Measurements from ENCODE around the gene UGT1A9. TPM values are rescaled to one million over a fixed set of nuclear protein-coding genes. Genes with fewer than 3 reads are reported as not detected.
"Not testable (repeated sequence)": the region's sequence is repeated elsewhere in the genome, so short reads cannot be mapped to it uniquely, and the experiment has no call there.

Gene UGT1A9
- total RNA-seq, 4 donors from 2014 or later: not detected

DNA sequence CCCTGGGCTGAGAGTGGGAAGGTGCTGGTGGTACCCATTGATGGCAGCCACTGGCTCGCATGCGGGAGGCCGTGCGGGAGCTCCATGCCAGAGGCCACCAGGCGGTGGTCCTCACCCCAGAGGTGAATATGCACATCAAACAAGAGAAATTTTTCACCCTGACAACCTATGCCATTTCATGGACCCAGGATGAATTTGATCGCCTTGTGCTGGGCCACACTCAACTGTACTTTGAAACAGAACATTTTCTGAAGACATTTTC is 75.5 kb downstream of the UGT1A9 start:
- TF ChIP-seq, protein P1, sequence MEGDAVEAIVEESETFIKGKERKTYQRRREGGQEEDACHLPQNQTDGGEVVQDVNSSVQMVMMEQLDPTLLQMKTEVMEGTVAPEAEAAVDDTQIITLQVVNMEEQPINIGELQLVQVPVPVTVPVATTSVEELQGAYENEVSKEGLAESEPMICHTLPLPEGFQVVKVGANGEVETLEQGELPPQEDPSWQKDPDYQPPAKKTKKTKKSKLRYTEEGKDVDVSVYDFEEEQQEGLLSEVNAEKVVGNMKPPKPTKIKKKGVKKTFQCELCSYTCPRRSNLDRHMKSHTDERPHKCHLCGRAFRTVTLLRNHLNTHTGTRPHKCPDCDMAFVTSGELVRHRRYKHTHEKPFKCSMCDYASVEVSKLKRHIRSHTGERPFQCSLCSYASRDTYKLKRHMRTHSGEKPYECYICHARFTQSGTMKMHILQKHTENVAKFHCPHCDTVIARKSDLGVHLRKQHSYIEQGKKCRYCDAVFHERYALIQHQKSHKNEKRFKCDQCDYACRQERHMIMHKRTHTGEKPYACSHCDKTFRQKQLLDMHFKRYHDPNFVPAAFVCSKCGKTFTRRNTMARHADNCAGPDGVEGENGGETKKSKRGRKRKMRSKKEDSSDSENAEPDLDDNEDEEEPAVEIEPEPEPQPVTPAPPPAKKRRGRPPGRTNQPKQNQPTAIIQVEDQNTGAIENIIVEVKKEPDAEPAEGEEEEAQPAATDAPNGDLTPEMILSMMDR (IDR thresholded peaks at IDR 0.05): no peak
- no peak for TF ChIP-seq POLR2A (IDR thresholded peaks at IDR 0.05)
- no peaks in the 10 kb centered on the region for H3K27me3 ChIP-seq
- intact Hi-C loops (cut with DNase I; ENCODE audit: low total_unique reads): no loop called here
- H3K9me3 ChIP-seq: no peaks in the 10 kb centered on the region
- DNase-seq: no peak
- no peaks in the 10 kb centered on the region for H3K36me3 ChIP-seq
- H3K27ac ChIP-seq: no peak overlapping the region
- H3K4me1 ChIP-seq: no peaks in the 10 kb centered on the region
- no peak overlapping the region for H3K4me3 ChIP-seq

DNA sequence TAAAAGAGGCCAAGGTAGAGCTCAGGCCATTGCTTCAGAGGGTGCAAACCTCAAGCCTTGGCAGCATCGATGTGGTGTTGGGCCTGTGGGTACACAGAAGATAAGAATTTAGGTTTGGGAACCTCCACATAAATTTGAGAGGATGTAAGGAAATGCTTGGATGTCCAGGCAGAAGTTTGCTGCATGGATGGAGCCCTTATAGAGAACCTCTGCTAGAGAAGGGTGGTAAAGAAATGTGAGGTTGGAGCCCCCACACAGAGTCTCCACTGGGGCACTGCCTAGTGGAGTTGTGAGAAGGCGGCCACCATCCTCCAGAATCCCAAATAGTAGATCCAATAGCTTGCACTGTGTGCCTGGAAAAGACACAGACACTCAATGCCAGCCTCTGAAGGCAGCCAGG is 79.0 kb downstream of the UGT1A9 start:
- H3K9me3 ChIP-seq; H3K27me3 ChIP-seq; intact Hi-C loops (cut with DNase I; ENCODE audit: low total_unique reads); H3K36me3 ChIP-seq; H3K4me1 ChIP-seq; H3K27ac ChIP-seq; H3K4me3 ChIP-seq; DNase-seq: not testable (repeated sequence)

DNA sequence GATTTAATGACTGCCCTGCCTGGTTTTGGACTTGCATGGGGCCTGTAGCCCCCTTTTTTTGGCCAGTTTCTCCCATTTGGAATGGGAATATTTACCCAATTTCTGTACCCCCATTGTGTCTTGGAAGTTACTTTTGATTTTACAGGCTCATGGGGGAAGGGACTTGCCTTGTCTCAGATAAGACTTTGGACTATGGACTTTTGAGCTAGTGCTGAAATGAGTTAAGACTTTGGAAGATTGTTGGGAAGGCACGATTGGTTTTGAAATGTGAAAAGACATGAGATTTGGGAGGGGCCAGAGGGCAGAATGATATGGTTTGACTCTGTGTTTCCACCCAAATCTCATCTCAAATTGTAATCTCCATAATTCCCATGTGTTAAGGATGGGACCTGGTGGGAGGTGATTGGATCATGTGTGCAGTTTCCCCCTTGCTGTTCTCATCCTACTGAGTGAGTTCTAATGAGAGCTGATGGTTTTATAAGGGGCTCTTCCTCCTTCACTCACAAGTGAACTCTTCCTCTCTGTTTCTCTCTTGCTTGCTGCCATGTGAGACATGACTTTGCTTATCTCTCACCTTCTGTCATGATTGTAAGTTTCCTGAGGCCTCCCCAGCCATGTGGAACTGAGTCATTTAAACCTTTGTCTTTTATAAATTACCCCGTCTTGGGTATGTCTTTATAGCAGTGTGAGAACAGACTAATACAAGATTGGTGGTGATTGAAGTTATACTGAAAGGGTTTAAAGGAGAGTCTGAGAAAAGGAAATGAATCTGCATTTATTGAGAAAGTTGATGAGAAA is 79.7 kb downstream of the UGT1A9 start:
- DNase-seq; intact Hi-C loops (cut with DNase I; ENCODE audit: low total_unique reads); H3K36me3 ChIP-seq; H3K9me3 ChIP-seq; H3K27me3 ChIP-seq; H3K27ac ChIP-seq; H3K4me1 ChIP-seq; H3K4me3 ChIP-seq: not testable (repeated sequence)

DNA sequence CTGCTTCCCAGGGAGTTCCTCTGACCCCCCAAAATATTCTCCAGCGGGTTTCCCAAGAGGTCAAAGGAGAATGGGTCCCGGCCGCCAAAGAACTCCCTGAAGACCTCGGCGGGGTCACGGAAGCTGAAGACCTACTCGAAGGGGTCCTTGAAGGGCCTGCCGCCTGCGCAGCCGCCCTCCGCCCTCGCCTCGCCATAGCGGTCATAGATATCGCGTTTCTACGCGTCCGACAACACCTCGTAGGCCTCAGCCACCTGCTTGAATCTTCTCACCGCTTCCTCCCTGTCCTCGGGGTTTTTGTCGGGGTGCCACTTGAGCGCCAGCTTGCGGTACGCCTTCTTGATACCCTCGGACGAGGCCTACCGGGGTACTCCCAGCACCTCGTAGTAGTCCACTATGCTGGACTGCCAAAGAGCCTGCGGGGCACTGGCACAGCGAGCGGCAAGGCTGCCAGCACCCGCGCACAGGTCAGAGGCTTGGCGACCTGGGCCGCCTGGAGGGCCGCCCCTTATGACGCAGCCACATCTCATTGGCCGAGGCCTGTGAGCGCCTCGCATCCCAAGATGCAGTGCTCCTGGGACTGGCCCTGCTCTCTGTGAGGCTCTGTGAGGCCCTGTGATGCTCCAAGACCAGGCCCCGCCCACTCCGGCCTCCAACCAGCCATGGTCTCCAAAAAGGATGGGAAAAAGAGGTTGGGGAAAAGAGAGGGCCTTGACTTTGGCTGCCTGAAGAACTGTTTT is 83.3 kb downstream of the UGT1A9 start:
- H3K27ac ChIP-seq: no peak overlapping the region
- no peaks in the 10 kb centered on the region for H3K36me3 ChIP-seq
- no peak for DNase-seq
- H3K9me3 ChIP-seq: no peaks in the 10 kb centered on the region
- no peaks in the 10 kb centered on the region for H3K27me3 ChIP-seq
- no peaks in the 10 kb centered on the region for H3K4me1 ChIP-seq
- H3K4me3 ChIP-seq: no peak overlapping the region
- intact Hi-C loops (cut with DNase I; ENCODE audit: low total_unique reads): no loop called here
- no peak for TF ChIP-seq POLR2A (IDR thresholded peaks at IDR 0.05)
- TF ChIP-seq, protein P1 (IDR thresholded peaks at IDR 0.05): no peak

DNA sequence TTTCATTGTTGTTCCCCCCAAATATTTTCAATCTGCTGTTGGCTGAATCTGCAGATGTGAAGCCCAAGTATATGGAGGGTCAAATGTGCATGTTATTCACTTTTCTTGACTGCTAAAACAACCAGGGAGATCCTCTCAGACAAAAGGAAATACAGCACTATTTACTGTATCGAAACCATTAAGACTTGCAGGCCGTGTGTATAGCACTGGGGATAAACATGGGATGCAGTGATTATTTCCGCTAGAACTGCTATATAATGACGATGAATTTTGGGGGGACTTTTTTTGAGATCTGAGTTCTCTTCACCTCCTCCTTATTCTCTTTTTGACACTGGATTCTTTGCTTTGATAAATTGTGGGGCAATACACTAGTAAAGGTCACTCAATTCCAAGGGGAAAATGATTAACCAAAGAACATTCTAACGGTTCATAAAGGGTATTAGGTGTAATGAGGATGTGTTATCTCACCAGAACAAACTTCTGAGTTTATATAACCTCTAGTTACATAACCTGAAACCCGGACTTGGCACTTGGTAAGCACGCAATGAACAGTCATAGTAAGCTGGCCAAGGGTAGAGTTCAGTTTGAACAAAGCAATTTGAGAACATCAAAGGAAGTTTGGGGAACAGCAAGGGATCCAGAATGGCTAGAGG is 84.9 kb downstream of the UGT1A9 start:
- H3K36me3 ChIP-seq: no peaks in the 10 kb centered on the region
- no peak overlapping the region for H3K27ac ChIP-seq
- no peaks in the 10 kb centered on the region for H3K4me1 ChIP-seq
- intact Hi-C loops (cut with DNase I; ENCODE audit: low total_unique reads): no loop called here
- H3K27me3 ChIP-seq: no peaks in the 10 kb centered on the region
- no peaks in the 10 kb centered on the region for H3K9me3 ChIP-seq
- TF ChIP-seq, protein P1 (IDR thresholded peaks at IDR 0.05): no peak
- no peak for TF ChIP-seq POLR2A (IDR thresholded peaks at IDR 0.05)
- H3K4me3 ChIP-seq: no peak overlapping the region
- no peak for DNase-seq

DNA sequence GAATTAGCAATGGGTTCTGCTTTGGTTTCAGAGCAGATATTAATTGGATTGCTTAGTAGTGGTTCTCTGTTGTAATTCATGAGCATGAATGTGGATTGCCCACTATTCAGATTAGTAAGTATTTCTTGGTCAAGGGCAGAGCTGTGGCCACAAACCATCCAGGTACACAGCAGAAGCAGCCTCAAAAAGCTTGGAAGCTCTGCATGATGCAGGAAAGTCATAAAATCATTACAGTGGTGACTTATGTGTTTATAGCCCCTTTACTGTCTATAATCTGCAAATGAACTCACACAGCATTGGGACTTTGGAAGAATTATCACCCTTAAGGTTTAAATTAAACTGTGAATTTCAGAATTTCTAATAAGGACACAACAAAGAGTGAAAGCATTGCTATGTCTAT is 86.4 kb downstream of the UGT1A9 start:
- Histone ChIP-seq H3K4me3 (no peak overlapping the region), H3K27ac (no peak overlapping the region), H3K27me3 (no peaks in the 10 kb centered on the region), H3K36me3 (no peaks in the 10 kb centered on the region), H3K4me1 (no peaks in the 10 kb centered on the region), H3K9me3 (no peaks in the 10 kb centered on the region)
- no peak for DNase-seq
- TF ChIP-seq, protein P1 (IDR thresholded peaks at IDR 0.05): no peak
- TF ChIP-seq POLR2A (IDR thresholded peaks at IDR 0.05): no peak
- intact Hi-C loops (cut with DNase I; ENCODE audit: low total_unique reads): no loop called here
